GM12872 (cell line): Measurements from ENCODE around the gene CLCN1.

Experiments used
- TF ChIP-seq, protein P1 (sequence below): IDR thresholded peaks from 3 replicates; pipeline ENCODE4 v1.5.1; 2011; ENCODE audit warnings: low read depth, mild to moderate bottlenecking, low read length, moderate library complexity; ENCODE audit not compliant: insufficient read depth

The CLCN1 gene

DNA sequence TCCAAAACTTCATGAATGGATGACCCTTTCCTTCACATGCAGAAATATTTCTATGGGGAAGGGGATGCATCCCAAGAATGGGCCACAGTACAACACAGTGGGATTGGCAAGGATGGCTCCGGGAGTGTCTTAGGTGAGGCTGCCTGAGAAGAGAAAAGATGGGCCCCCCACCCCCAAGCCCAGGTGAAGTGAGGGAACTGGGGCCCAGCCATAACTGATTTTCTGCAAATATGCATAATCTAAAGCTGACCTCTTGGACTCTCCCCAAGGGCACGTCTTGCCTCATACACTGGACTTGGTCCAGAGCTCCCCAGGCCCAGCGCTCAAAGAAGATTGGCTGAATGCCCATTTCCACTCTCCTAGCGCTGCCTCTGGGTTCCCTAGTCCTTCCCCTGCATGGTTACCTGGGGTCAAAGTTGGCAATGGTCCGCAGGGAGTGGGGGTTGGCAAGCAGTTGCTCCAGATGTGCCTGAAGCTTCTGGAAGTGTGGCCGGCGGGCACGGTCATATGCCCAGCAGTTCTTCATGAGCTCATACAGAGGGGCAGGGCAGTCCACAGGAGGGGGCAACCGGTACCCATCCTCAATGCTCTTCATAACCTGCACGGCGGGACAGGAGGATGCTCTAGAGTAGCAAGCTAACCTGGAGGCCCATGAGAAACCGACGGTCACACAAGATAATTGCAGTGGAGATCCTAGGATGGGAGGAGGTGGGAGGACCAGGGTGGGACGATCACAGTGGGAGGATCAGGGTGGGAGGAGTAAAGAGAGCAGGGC, 77.5 kb downstream of the CLCN1 start:
- TF ChIP-seq, protein P1, sequence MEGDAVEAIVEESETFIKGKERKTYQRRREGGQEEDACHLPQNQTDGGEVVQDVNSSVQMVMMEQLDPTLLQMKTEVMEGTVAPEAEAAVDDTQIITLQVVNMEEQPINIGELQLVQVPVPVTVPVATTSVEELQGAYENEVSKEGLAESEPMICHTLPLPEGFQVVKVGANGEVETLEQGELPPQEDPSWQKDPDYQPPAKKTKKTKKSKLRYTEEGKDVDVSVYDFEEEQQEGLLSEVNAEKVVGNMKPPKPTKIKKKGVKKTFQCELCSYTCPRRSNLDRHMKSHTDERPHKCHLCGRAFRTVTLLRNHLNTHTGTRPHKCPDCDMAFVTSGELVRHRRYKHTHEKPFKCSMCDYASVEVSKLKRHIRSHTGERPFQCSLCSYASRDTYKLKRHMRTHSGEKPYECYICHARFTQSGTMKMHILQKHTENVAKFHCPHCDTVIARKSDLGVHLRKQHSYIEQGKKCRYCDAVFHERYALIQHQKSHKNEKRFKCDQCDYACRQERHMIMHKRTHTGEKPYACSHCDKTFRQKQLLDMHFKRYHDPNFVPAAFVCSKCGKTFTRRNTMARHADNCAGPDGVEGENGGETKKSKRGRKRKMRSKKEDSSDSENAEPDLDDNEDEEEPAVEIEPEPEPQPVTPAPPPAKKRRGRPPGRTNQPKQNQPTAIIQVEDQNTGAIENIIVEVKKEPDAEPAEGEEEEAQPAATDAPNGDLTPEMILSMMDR: no peak

DNA sequence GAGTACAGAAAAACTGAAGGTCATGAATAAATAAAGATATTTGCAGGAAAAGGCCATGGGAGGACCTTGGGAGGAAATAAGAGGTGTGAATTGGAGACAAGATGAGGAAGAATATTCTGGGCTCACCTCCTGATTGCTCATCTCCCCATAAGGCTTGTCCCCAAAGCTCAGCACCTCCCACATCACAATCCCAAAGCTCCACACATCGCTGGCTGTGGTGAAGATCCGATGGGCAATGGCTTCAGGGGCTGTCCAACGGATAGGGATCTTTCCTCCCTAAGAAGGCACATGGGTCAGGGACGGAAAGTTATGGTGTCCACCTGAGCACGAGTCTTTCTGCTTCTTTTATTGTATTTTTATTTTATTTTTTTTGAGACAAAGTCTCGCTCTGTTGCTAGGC, 78.2 kb downstream of the CLCN1 start:
- TF ChIP-seq, protein P1: no peak

DNA sequence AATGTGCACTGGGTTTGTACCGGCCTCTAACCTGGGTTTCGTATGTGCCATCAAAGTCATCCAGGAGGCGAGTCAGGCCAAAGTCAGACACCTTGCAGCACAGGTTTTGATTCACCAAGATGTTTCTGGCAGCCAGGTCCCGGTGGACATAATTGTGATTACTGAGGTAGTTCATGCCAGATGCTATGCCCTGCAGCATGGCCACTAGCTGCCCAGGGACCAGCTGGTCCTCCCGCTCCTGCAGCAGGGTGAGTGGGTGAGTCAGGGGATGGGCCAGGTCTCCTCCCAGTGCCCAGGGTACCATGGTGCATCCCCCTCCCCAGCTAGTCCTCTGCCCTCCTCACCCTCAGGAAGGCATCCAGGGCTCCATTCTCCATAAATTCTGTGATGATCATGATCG, 78.9 kb downstream of the CLCN1 start:
- TF ChIP-seq, protein P1: no peak

DNA sequence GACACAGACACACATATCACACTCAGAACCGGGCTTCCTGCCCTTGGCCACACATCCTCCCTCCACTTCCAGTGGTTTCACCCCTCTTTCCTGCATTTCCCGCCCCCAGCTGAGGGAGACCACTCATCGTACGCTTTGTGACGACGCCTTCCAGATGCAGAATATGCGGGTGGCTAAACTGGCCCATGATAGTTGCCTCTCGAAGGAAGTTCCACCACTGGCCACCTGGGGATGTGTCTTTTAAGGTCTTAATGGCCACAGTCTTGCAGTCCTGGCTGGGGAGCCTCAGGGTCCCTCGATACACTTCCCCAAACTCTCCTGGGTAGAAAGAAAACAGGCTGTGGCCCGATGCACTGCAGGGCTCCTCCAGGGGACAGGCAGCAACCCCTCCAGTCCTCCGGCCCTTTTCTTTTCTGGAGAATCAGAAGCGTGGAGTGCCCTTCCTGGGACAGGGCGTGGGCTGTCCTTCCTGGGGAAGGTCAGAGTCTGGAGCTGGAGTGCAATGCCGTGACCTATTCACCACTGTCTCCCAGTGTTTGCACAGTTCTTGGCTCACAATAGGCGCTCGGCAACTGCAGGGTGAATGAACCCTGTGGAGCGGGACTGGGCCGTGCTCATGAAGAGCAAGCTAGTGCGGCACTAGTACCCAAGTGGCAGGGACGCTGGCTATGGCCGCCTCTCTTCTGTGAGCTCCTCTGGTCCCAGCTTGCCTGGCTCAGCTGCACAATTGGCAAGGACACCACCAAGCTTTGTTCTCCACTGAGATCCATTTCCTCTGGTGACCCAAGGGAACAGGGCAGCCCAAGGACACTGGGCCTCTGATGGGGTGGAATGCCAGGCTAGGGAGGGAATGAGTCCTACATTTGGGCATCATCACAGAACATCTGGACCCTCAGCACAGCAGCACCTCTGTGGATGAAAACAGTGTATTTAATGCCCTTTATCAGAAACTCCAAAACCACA, 79.6 kb downstream of the CLCN1 start:
- TF ChIP-seq, protein P1: peak; percentile 41; the same call in 1 of the 3 replicates

DNA sequence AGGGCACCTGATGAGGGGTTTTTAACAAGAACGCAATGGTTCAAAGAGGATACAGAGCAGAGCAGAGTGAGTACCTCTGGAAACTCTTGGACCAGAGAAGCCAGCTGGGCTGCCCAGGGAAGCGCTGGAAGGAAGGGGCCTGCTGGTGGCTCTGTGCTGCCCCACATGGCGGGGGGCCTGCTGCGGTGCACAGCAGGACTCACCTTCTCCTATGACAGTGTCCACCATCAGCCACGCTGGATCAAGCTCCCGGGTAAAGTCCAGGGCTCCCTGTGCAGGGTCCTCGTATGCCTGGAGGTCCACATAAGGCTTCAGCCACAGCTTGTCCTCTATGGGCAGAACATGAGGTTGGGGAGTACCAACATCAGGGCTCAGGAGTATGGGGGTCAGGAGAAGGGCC, 80.3 kb downstream of the CLCN1 start:
- TF ChIP-seq, protein P1: no peak

DNA sequence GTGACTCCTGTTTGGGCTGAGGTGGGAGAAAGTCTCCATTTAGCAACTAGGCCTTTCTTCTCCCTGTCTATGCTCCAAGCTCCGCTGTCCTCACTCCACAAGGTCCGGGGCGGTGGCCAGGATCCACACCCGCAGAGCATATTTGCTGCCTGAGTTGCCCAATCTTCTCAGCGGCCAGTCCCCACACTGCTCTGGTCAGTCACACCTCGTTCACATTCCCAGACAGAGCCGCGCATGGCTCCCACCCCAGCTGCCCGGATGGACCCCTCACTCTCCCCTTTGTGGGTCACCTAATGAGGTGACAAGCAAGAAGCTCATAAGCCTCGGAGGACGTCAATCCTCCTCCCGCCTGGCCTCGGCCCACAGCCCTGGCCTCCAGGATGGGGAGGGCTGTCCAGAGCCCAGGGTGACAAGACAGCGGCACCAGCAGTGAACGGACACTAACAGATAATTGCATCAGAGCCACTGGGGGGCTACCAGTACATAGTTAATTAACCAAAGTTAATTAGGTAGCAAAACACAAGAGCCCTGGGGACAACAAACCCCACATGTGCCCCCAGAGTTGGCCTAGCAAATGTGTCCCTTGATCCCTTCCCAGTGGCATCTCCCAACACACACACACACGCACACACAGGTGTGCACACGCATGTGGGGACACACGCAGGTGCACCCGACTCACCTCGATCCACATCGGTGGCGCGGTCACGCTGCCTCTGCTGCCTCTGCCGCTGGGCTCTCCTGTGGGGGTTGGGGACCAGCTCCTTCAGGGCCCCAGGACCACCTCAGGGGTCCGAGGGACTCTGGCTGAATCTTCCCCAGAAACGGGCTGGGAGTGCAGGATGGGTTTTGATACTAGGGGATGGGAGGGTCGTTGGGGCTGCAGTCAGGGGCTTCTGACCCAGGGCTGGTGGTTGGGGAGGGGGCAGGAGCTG, 81.0 kb downstream of the CLCN1 start:
- TF ChIP-seq, protein P1: no peak
